HFFc6 (cell line): ENCODE results near the gene ELF5. TPM values are rescaled to one million over a fixed set of nuclear protein-coding genes. Genes with fewer than 3 reads are reported as not detected.

Source experiments
- DNase-seq: peaks from one replicate; pipeline ENCODE4 v3.0.0-alpha.2; 2018
- H3K27ac Mint-ChIP-seq: 2 replicates; pipeline ENCODE4 v1.8.0; 2020; ENCODE audit warnings: mild to moderate bottlenecking, mixed read lengths
- H3K27me3 Mint-ChIP-seq: 2 replicates; pipeline ENCODE4 v1.8.0; 2021; ENCODE audit warnings: mild to moderate bottlenecking, moderate library complexity, mixed read lengths; ENCODE audit not compliant: insufficient read depth
- H3K36me3 Mint-ChIP-seq: 2 replicates; pipeline ENCODE4 v1.8.0; 2021; ENCODE audit warnings: low read depth, mixed read lengths
- H3K4me1 Mint-ChIP-seq: 2 replicates; pipeline ENCODE4 v1.8.0; 2020; ENCODE audit warnings: low read depth, mixed read lengths
- H3K4me3 Mint-ChIP-seq: 2 replicates; pipeline ENCODE4 v1.8.0; 2020; ENCODE audit warnings: mild to moderate bottlenecking, moderate library complexity, mixed read lengths
- H3K9me3 Mint-ChIP-seq: 2 replicates; pipeline ENCODE4 v1.8.0; 2020; ENCODE audit warnings: mild to moderate bottlenecking, mixed read lengths
- total RNA-seq, 6 experiments: library from RNA; stranded (reverse); fragmentation: NEBNext Ultra II Directional; extraction: Animal tissue kit (Norgen Biotek cat#: 25700); gene quantifications; 2 replicates in 1 of 6; 3 replicates in 5 of 6; pipeline ENCODE4 v1.2.3, GENCODE V29; 2021
- TF ChIP-seq, protein P1 (sequence below): fragments of 200-600 bp; sonication (generic); IDR thresholded peaks from 2 replicates; pipeline ENCODE4 v1.5.0; 2021; ENCODE audit warnings: antibody characterized with exemption, mild to moderate bottlenecking

The ELF5 gene
- total RNA-seq, 6 experiments from 2014 or later, result not detected

DNA sequence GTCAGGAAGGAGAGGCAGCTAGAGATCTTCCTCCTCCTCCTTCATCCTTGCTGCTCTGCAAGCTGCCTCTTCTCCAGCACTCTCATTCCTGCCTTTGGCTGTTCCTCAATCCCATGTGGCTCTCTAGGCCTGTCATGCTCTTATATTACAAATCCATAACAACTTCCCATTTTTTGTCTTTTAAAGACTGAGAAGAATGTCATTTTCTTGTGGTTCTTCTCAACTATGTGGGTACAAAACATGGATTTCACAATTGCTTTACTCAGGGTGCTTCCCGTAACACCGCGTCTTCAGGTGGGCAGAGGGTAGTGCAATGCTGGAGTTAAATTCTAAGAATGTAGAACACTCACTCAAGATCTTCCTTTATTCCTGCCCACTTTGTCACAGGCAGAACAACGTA, 81.6 kb downstream of the ELF5 start:
- Mint-ChIP-seq H3K27me3 (no peaks in the 10 kb centered on the region), H3K4me3 (no peak overlapping the region), H3K27ac (no peak overlapping the region), H3K4me1 (peaks cover 17% of the 10 kb centered on the region), H3K9me3 (no peaks in the 10 kb centered on the region), H3K36me3 (no peaks in the 10 kb centered on the region)
- DNase-seq, result no peak
- TF ChIP-seq, protein P1, sequence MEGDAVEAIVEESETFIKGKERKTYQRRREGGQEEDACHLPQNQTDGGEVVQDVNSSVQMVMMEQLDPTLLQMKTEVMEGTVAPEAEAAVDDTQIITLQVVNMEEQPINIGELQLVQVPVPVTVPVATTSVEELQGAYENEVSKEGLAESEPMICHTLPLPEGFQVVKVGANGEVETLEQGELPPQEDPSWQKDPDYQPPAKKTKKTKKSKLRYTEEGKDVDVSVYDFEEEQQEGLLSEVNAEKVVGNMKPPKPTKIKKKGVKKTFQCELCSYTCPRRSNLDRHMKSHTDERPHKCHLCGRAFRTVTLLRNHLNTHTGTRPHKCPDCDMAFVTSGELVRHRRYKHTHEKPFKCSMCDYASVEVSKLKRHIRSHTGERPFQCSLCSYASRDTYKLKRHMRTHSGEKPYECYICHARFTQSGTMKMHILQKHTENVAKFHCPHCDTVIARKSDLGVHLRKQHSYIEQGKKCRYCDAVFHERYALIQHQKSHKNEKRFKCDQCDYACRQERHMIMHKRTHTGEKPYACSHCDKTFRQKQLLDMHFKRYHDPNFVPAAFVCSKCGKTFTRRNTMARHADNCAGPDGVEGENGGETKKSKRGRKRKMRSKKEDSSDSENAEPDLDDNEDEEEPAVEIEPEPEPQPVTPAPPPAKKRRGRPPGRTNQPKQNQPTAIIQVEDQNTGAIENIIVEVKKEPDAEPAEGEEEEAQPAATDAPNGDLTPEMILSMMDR, result no peak

Other genes starting within 250 kb of the ELF5 start
- 1 to 10 TPM; 2.5 to 3.6 (median 2.8) TPM for gene ABTB2, start 155.8 kb downstream of the ELF5 start, total RNA-seq
- 10 to 100 TPM; 36.7 to 47.4 (median 42.9) TPM for gene CAT, start 74.9 kb downstream of the ELF5 start, total RNA-seq
- under 1 TPM in 1 of 6 experiments, not detected in 5; 0.09 TPM for gene EHF, start 107.3 kb upstream of the ELF5 start, total RNA-seq